Glutamatergic neuron (in vitro differentiated cells): ENCODE results near the gene OR5H1. TPM values are rescaled to one million over a fixed set of nuclear protein-coding genes. Genes with fewer than 3 reads are reported as not detected.

Source experiments
- DNase-seq: peaks from one replicate; pipeline ENCODE4 v3.0.0; 2022
- H3K27ac Mint-ChIP-seq: one replicate; pipeline ENCODE4 v1.8.0; 2020; ENCODE audit warnings: mild to moderate bottlenecking, mixed read lengths, inconsistent platforms; ENCODE audit not compliant: unreplicated experiment
- H3K27me3 Mint-ChIP-seq: one replicate; pipeline ENCODE4 v1.8.0; 2020; ENCODE audit warnings: mild to moderate bottlenecking, moderate library complexity, mixed read lengths, inconsistent platforms; ENCODE audit not compliant: unreplicated experiment
- H3K36me3 Mint-ChIP-seq: one replicate; pipeline ENCODE4 v1.8.0; 2020; ENCODE audit warnings: mild to moderate bottlenecking, mixed read lengths, inconsistent platforms; ENCODE audit not compliant: unreplicated experiment
- H3K4me1 Mint-ChIP-seq: one replicate; pipeline ENCODE4 v1.8.0; 2020; ENCODE audit warnings: mild to moderate bottlenecking, low read depth, mixed read lengths, inconsistent platforms; ENCODE audit not compliant: unreplicated experiment
- H3K4me3 Mint-ChIP-seq: one replicate; pipeline ENCODE4 v1.8.0; 2020; ENCODE audit warnings: mild to moderate bottlenecking, mixed read lengths, inconsistent platforms; ENCODE audit not compliant: unreplicated experiment
- H3K9me3 Mint-ChIP-seq: one replicate; pipeline ENCODE4 v1.8.0; 2020; ENCODE audit warnings: mild to moderate bottlenecking, moderate library complexity, mixed read lengths, inconsistent platforms; ENCODE audit not compliant: unreplicated experiment
- total RNA-seq: library from RNA; stranded (reverse); fragmentation: NEBNext Ultra II Directional; extraction: Animal tissue kit (Norgen Biotek cat#: 25700); gene quantifications from one replicate; pipeline ENCODE4 v1.2.1, GENCODE V29; 2021; ENCODE audit not compliant: unreplicated experiment
- TF ChIP-seq, protein P1 (sequence below): fragments of 200-600 bp; sonication (generic); IDR thresholded peaks from one replicate; pipeline ENCODE4 v1.5.0; 2021; ENCODE audit not compliant: partially characterized antibody, unreplicated experiment

OR5H1 gene
- total RNA-seq, 1 donor from 2014 or later = not detected

DNA sequence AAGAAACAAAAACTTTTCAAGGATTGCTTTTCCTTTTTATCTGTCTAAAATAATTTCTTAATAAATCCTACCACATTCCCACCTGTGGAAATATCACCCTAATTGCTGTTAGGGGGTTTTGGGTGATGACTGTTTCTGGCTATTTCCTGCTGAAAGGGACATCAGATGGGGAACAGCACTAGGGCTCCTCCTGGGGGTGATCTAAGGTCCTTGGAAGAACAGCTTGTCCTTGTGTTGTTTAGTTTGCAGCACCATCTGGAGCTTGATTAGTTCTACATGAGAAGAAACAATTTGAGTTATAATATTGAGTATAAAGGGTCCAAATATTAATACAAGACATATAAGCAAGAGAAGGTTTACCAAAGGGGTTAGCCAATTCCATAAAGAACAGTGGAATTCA, 54.7 kb downstream of the OR5H1 start:
- TF ChIP-seq, protein P1, sequence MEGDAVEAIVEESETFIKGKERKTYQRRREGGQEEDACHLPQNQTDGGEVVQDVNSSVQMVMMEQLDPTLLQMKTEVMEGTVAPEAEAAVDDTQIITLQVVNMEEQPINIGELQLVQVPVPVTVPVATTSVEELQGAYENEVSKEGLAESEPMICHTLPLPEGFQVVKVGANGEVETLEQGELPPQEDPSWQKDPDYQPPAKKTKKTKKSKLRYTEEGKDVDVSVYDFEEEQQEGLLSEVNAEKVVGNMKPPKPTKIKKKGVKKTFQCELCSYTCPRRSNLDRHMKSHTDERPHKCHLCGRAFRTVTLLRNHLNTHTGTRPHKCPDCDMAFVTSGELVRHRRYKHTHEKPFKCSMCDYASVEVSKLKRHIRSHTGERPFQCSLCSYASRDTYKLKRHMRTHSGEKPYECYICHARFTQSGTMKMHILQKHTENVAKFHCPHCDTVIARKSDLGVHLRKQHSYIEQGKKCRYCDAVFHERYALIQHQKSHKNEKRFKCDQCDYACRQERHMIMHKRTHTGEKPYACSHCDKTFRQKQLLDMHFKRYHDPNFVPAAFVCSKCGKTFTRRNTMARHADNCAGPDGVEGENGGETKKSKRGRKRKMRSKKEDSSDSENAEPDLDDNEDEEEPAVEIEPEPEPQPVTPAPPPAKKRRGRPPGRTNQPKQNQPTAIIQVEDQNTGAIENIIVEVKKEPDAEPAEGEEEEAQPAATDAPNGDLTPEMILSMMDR = no peak
- Mint-ChIP-seq H3K4me3 (no peak overlapping the region), H3K36me3 (no peaks in the 10 kb centered on the region), H3K9me3 (peaks cover 1% of the 10 kb centered on the region), H3K27me3 (no peaks in the 10 kb centered on the region), H3K27ac (no peak overlapping the region), H3K4me1 (no peaks in the 10 kb centered on the region)
- DNase-seq = no peak

Other genes starting within 250 kb of the OR5H1 start
- 12.3 TPM for gene RIOX2, start 158.3 kb upstream of the OR5H1 start, total RNA-seq
- not detected for gene GABRR3, start 95.4 kb upstream of the OR5H1 start, total RNA-seq
- not detected for gene OR5AC2, start 43.5 kb upstream of the OR5H1 start, total RNA-seq
- gene OR5H14, start 16.8 kb downstream of the OR5H1 start, total RNA-seq = not detected
- gene OR5H15, start 36.0 kb downstream of the OR5H1 start, total RNA-seq = not detected
- not detected for gene OR5H6, start 133.5 kb downstream of the OR5H1 start, total RNA-seq
- gene OR5H2, start 151.8 kb downstream of the OR5H1 start, total RNA-seq = not detected
- not detected for gene OR5K4, start 223.1 kb downstream of the OR5H1 start, total RNA-seq